NCI-H510A (cell line): ENCODE measurements around the gene MTA3.
"Not testable (repeated sequence)": the region's sequence is repeated elsewhere in the genome, so short reads cannot be mapped to it uniquely, and the experiment has no call there.

Experiments
- DNase-seq: peaks from one replicate; lab custom pipeline; 2025; lab: John Stamatoyannopoulos, UW

MTA3 gene

DNA sequence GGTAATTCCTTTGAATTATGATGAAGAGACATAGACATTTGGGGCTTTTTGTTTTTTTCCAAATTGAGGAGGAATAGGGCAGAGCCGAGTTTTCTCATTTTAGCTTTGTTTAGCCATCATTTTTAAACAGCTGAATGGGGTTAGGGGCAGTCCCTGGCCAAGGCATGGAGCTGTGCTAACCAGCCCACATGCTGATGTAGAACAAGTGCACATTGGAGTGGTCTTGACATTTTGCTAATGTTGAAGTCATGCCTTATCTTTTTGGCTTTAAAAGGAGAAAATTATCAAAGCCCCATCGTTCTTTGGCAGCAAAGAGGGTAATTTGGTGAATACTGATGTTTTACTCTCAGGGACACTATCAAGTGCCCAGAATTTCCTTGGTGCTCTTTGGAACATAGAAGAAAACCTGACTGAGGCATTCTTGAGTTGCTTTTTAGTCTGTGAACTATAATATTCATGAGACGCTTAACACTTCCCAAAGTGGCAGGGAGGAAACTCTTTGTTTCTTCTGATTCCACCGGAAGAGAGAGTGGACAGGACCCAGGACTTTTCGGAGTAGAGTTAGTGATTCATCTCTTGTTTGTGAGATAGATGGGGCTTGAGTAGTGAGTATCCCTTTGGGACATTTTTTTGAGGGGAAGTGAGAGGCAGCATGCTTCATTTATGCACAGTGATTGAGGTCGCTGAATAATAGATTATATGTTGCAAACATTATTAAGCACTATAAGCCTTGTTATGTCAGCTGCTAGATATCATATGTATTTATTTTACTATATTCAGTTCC, 45.0 kb downstream of the MTA3 start:
- DNase-seq, result no peak

DNA sequence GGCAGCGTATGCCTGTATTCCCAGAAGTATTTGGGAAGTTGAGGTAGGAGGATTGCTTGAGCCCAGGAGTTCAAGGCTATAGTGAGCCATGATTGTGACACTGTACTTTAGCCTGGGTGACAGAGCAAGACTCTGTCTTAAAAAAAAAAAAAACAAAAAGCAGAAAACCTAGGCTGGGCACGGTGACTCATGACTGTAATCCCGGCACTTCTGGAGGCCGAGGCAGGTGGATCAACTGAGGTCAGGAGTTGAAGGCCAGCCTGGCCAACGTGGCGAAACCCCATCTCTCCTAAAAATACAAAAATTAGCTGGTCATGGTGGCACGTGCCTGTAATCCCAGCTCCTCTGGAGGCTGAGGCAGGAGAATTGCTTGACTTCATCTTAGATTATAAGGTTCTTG, 46.4 kb downstream of the MTA3 start:
- no peak for DNase-seq

DNA sequence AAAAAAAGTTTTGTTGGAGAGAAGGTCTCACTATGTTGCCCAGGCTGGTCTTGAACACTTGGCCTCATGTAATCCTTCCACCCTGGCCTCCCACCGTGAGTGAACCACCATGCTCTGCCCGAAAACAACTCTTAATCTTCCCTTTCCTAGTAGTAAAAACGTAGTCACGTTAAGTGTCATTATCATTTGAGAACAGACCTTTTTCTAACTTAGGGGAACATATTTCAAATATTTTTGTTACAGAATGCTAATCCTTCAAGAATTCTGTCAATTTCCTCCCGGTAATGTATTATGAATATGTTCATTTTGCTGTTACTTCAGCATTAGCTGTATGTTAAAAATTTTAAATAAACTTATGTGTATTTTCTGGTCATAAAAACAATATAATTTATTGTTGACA, 49.7 kb downstream of the MTA3 start:
- no peak for DNase-seq

DNA sequence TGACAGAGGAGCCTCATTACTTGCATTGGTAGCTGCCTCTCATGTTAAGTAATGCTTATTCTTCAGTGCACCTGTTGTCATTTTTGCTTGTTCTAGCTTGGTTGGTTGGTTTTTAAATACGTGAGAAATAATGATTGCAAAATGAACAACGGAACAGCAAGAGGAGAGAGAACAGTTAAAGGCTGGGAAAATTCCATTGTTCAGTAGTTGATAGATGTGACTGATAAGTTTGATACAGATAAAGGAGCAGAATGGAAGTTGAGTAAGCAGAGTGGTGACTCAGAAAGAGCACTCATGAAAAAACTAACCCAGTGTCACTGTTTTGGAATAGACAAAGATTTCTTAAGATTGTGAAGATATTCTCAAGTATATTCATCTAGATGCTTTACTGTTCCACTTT, 50.5 kb downstream of the MTA3 start:
- DNase-seq, result no peak

DNA sequence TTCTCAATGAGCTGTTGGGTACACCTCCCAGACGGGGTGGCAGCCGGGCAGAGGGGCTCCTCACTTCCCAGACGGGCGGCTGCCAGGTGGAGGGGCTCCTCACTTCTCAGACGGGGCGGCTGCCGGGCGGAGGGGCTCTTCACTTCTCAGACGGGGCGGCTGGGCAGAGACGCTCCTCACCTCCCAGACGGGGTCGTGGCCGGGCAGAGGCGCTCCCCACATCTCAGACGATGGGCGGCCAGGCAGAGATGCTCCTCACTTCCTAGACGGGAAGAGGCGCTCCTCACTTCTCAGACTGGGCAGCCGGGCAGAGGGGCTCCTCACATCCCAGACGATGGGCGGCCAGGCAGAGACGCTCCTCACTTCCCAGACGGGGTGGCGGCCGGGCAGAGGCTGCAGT, 53.2 kb downstream of the MTA3 start:
- DNase-seq, result not testable (repeated sequence)

DNA sequence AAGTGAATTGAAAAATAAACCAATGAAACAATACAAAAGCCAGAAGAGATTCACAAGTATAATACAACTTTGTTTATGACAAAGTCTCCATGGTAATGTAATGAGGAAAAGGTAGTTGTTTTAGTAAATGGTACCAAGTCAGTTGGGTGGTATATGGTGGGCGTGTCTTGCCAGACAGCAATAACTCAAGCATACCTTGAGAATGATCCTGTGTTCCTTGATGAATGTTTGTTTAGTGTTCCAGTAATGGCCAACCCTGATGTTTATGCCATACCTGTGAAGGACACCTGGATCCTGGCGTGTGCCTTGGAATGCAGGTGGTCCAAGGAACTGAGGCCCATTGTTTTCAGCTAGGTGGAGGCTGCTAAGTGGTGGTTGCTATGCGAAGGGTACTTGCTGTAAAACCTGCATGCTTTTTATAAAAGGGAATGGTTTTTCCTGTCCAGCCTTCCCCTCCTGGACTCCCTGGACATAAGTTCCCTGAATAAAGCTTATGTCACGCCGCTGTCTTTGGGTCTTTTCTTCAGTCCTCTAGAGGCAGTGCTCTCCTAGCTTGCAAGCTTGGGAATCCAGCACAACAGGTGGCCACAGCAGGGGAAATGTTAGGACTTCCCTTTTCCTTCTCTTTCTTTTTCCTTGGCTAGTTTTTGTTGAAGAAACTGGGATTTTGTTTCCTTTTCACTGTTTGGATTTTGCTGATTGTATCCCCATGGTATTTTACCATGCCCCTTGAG, 54.7 kb downstream of the MTA3 start:
- DNase-seq, result no peak

DNA sequence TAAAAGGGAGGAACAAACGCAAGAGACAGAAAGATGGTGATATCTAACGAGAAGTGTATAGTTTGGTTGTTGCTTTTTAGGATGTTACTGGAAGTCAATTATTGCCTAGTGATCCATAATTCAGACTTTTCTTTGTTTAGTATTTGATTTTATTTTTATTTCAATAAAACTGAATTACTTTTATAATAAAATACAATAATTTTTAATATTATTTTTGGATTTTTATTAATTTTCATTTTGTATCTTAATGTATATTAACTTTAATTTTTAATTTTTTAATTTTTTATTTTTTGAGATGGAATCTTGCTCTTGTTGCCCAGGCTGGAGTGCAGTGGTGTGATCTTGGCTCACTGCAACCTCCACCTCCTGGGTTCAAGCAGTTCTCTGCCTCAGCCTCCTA, 55.6 kb downstream of the MTA3 start:
- no peak for DNase-seq

DNA sequence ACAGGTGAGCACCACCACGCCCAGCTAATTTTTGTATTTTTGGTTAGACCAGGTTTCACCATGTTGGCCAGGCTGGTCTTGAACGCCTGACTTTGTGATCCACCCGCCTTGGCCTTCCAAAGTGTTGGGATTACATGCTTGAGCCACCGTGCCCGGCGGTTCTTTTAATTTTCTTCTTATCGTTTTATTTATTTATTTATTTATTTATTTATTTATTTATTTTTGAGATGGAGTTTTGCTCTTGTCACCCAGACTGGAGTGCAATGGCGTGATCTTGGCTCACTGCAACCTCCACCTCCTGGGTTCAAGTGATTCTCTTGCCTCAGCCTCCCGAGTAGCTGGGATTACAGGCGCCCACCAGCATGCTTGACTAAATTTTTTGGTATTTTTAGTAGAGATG, 59.6 kb downstream of the MTA3 start:
- DNase-seq, result not testable (repeated sequence)

DNA sequence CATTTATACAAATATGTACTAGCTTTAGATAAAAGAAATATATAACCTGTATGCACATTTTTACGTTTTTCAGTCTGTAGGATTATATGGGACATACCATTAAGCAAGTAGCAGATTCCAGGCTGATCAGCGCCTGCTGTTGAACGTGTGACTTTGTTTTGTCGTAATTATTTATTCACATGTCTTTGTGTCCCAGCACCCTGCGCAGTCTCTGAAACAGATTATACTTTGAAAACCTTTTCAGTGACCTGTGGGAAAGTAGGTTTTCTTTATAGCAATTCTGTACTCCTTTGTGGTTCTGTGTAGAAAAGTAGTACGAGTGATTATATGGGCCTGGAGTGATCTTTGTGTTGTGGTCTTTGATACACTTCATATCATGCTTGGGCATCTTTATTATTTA, 68.5 kb downstream of the MTA3 start:
- DNase-seq, result no peak

DNA sequence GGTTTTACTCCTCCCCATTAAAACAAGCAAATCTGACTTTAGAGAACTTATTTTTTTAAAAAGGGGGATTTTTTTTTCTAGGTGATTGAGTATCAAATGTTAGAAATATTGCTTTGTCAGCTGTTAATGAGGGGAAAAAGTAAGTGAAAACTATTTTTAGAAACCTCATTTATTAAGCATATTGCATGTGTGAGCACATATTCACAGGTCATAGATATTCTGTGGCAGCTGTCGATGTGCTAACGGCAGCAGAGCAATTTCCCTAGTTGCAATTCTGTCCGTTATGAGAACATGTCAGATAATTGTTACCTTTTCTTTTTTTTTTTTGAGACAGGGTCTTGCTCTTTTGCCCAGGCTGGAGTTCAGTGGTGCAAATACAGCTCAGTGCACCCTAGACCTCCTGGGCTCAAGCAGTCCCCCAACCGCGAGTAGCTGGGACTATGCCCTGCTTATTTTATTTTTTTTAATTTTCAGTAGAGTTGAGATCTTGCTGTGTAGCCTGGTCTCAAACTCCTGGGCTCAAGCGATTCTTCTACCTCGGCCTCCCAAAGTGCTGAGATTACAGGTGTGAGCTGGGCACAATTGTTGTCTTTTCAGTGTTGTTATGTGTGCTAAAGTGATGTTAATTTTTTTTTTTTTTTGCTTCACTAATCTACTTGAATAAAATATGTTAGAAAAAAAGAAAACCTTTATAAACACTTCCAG, 69.8 kb downstream of the MTA3 start:
- DNase-seq, result no peak

DNA sequence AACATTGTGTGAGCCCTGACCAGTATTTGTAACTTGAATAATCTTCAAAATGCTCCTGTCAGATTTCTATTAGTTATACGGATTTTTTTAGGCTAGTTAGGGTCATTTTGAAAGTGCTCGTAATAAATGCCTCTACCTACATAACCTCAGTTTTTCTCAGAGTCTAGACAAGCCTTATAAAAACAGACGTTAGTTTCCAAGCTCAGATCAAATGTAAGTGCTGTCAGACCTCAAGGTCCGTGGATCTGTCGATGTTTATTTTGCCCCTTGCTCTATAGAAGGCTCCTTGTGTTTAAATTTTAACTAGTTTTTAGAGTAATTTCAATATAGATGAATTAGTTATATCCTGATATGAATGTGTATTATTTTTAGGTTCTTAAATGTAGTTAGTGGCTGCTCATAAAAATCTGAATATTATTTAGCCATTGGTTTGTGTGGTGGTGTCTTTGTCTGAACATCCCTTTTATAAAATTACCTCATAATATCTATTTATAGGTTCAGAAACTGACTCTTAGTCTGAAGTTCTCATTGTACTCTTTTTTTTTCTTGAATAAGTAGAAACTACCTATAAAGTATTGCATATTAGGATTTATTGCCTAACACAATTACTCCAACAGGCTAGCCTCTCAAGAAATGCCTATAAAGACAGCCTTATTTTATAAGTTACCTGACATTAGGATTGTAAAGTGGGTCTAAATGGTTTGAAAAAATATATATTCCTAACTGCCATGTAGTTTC, 71.1 kb downstream of the MTA3 start:
- DNase-seq, result no peak

DNA sequence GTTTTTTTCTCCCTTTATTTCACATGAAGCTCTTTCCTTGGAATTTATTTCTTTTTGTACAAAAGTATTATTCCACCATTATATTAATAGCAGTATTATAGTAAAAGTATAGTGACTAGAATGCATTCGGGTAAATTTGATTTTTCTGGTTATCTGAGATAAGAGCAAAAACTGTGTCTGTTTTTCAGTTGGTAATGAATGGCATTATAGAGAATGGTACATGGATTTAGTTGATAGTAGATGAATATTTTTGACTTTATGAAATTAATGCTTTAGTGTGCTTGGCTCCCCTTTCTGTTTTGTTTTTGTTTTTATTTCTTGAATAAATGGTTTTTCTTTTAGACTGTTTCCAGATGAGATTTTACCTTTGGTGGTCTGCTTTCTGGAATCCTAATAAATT, 71.8 kb downstream of the MTA3 start:
- no peak for DNase-seq

DNA sequence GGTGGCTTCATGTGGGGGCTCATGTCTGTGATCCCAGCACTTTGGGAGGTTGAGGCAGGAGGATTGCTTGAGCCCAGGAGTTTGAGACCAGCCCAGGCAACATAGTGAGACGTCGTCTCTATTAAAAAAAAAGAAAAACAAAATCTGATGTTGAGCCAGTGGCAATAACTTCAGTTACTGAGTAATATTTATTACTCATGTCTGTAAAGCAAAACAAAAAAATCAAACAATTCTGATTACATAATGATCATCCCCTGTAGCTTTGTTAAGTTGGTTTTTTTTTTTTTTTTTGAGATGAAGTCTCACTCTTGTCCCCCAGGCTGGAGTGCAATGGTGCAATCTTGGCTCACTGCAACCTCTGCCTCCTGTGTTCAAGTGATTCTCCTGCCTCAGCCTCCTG, 73.9 kb downstream of the MTA3 start:
- DNase-seq, result not testable (repeated sequence)

DNA sequence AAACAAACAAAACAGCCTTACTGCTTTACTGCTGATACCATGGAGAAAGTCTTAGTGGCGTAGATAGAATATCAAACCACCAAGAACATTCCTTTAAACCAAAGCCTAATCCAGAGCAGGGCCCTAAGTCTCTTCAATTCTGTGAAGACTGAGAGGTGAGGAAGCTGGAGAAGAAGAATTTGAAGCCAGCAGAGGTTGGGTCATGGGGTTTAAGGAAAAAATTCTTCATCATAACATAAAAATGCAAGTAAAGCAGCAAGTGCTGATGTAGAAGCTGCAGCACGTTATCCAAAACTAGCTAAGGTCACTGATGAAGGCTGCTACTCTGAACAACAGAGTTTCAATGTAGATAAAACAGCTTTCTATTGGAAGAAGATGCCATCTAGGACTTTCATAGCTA, 77.1 kb downstream of the MTA3 start:
- no peak for DNase-seq

DNA sequence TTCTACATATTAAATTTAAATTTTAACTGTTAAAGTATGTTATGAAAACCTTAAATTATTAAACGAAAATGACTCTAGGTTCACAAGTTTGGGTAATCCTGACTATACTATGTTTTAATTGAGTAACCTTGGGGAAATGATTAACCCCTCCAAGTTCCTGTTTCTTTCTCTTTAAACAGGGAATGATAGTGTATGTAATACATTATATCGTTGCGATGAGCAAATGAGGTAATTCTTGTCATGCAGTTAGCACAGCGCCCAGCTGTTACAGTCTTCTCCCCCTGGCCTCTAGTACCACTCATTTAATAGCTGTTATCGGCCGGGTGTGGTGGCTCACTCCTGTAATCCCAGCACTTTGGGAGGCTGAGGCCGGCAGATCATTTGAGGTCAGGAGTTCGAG, 80.4 kb downstream of the MTA3 start:
- no peak for DNase-seq

DNA sequence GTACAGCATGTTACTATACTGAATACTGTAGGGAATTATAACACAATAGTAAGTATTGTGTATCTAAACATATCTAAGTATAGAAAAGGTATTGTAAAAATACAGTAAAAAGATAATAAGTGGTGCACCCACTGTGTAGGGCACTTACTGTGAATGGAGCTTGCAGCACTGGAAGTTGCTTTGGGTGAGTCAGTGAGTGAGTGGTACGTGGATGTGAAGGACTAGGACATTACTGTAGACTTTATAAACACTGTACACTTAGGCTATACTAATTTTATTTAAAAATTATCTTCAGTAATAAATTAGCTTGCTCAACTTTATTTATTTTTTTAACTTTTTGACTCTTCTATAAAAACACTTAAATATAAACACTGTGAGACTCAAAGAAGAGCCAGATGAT, 82.6 kb downstream of the MTA3 start:
- DNase-seq, result no peak

DNA sequence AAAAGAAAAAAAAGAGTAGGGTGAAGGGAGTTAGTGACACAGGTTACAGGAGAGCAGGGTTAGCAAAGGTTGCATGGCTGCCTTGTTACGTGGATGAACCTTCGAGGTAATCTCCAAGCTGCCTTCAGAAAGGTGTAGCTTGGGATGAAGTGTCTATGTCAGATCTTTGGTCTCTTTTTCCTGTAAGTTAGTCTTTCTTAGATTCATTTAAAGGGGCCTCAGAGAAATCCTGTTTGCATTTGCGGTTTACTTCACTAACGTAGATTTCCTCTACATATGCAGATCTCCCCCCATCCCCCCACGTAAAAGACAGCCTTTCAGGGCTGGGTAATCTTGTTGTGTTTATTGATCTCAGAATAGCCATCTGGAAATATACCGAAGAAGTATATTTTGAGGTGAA, 83.7 kb downstream of the MTA3 start:
- no peak for DNase-seq

DNA sequence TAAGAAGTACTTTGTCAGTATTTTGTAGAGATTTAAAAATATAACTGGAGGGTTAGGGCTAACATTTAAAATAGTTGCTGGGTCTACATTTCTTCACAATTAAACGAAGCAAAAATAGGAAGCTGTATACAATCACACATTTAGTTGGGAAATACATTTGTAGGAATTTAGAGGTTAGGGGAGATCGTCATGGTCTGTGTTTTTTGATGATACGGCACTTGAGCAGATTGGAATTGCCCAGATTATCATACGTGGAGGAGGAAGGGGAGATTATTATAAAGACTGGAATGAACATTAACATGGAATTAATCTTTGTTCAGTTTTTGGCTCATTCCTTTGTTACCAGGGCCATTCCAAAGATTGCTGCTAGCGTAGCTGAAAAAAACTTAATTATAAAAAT, 84.6 kb downstream of the MTA3 start:
- DNase-seq, result no peak

DNA sequence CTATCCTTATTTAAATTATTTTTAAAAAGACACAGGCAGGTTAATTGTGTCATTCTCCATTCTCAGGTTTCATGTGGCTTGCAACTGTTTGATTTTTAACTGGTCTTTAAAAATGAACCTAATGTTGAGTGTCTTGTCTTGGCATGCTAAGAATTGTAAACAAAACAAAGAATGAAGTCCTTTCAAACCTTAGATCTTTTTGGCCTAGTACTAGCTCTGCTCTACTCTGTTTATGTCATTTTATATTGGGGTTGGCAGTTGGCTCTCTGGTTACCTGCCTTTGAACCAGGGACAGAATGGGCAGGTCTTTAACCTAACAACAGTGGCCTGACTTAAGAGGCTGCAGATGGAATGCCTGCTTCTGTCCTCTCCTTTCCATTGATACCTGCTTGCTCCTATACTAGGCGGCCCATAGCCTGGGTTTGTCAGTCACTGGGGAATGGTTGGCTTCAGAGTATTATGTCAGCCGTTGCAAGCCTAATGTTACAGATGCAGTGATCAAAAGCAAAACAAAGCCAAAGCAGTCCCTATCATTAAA, 85.5 kb downstream of the MTA3 start:
- no peak for DNase-seq

DNA sequence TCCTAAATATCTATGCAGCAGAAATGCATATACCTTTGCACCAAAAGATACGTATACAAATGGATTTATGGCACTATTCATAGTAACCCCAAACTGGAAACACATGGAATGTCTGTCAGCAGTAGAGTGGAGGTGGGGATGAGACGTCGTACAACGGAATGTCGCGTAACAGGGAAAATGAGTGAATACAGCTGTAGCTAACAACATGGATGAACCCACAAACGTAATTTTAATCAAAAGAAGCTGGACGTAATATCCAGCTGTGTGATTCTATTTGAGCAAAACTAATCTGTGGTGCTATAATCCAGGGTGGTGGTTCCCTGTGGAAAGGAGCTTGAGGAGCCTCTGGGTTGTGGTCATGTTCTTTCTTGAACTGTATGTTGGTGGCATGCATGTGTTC, 89.9 kb downstream of the MTA3 start:
- no peak for DNase-seq

DNA sequence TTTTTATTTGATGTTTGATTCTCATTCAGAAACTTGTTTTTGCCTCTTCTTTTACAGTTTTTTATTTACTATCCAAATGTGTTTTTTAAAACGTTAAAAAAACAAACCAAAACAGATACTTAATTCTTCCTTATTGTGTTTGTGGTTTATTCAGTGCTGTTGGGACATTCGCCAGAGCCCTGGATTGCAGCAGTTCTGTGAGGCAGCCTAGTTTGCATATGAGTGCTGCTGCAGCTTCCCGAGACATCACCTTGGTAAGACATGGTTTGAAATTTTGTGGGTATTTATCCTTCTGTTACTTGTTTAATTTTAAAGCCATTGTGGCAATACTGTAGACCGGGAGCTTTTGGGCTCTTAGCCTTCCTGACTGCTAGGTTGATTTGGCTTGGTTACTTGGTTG, 91.2 kb downstream of the MTA3 start:
- DNase-seq, result no peak

DNA sequence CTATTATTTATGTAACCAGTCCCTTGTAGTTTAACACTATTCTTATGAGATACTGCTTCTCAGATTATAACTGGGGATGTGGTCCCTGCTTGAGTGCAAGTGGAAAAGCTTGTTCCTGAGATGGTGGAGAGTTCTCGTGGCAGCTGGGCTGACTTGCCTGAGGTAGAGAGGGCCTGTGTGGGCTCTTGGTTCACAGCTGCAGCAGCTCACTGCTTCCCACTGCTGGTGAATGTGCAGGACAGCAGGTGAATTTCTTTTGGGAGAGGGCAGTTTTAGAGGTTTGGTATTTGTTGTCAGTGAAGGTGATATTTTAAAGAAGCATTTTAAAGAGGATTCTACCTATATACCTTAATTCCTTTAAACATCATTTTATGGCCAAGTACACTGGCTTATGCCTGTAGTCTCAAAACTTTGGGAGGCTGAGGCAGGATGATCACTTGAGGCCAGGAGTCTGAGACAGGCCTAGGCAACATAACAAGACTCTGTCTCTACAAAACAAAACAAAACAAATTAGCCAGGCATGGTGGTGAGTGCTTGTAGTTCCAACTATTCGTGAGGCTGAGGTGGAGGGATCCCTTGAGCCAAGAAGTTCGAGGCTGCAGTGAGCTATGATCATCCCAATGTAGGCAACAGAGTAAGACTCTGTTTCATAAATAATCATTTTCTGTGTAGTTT, 94.8 kb downstream of the MTA3 start:
- DNase-seq, result peak; percentile 38
